K562 (cell line): ENCODE measurements around the gene KASH5. TPM values are rescaled to one million over a fixed set of nuclear protein-coding genes. Genes with fewer than 3 reads are reported as not detected.
A peak's percentile ranks its signal among the peaks of the same experiment; 100 is the strongest.

ENCODE experiments used
- ELF1 ChIP-seq: fragments of 200-800 bp; sonication (Bioruptor generic); IDR thresholded peaks from 2 replicates; pipeline ENCODE4 v1.6.1; 2016; ENCODE audit warnings: missing genetic modification characterization, missing compliant biosample characterization
- HDGF ChIP-seq: fragments of 450-650 bp; IDR thresholded peaks from 2 replicates; pipeline ENCODE4 v1.6.1; 2016
- LEF1 ChIP-seq: fragments of 450-650 bp; IDR thresholded peaks from 2 replicates; pipeline ENCODE4 v1.6.1; 2016; ENCODE audit warnings: mild to moderate bottlenecking
- MCM2 ChIP-seq: fragments of 450-650 bp; IDR thresholded peaks from 2 replicates; pipeline ENCODE4 v1.6.1; 2017; ENCODE audit warnings: low read depth, mild to moderate bottlenecking
- MIER1 ChIP-seq: fragments of 450-650 bp; IDR thresholded peaks from 2 replicates; pipeline ENCODE4 v1.6.1; 2016; ENCODE audit warnings: antibody characterized with exemption, mild to moderate bottlenecking, low read depth
- NRF1 ChIP-seq, 2 experiments: fragments of 450-650 bp; IDR thresholded peaks in 1 of 2; conservative IDR thresholded peaks in 1 of 2; 2 replicates each; pipeline ENCODE4 v1.6.1; 2014; ENCODE audit warnings: mild to moderate bottlenecking in 2 of 2
- PCBP2 ChIP-seq: fragments of 200-400 bp; formaldehyde crosslinking; IDR thresholded peaks from 2 replicates; pipeline ENCODE4 v1.6.1; 2018; ENCODE audit warnings: low read length, low read depth, mild to moderate bottlenecking, moderate library complexity; ENCODE audit not compliant: poor library complexity, severe bottlenecking
- PTBP1 ChIP-seq: fragments of 200-400 bp; formaldehyde crosslinking; IDR thresholded peaks from 2 replicates; pipeline ENCODE4 v1.6.1; 2017; ENCODE audit warnings: low read depth, low read length
- RBFOX2 ChIP-seq: fragments of 200-400 bp; formaldehyde crosslinking; IDR thresholded peaks from 2 replicates; pipeline ENCODE4 v1.6.1; 2017; ENCODE audit warnings: low read depth, mild to moderate bottlenecking, low read length, moderate library complexity
- SNIP1 ChIP-seq: fragments of 450-650 bp; IDR thresholded peaks from 2 replicates; pipeline ENCODE4 v1.7.1; 2017; ENCODE audit warnings: low read depth, mild to moderate bottlenecking
- SOX6 ChIP-seq: fragments of 450-650 bp; IDR thresholded peaks from 2 replicates; pipeline ENCODE4 v1.6.1; 2014; ENCODE audit warnings: mild to moderate bottlenecking
- SRSF7 ChIP-seq: fragments of 200-400 bp; formaldehyde crosslinking; optimal IDR thresholded peaks from 2 replicates; pipeline ENCODE3; 2017; ENCODE audit warnings: mild to moderate bottlenecking, low read depth, low read length
- ZNF12 ChIP-seq: sonication (generic); formaldehyde crosslinking; IDR thresholded peaks from 2 replicates; pipeline ENCODE4 v1.4.0; 2020; ENCODE audit warnings: mild to moderate bottlenecking, missing genetic modification reagents
- ZNF75A ChIP-seq: fragments of 450-650 bp; formaldehyde crosslinking; IDR thresholded peaks from 2 replicates; pipeline ENCODE4 v1.4.0; 2020; ENCODE audit warnings: mild to moderate bottlenecking
- polyA plus RNA-seq, 8 experiments: library from polyadenylated mRNA; depleted of rRNA in 4 of 8; stranded (reverse) in 5 of 8; unstranded in 3 of 8; fragments of >200 nt; fragmentation: Nextera tagmentation in 2 of 8; fragmentation: Illumina TruSeq in 1 of 8; extraction: Ambion mirVana in 2 of 8; extraction: Trizol in 1 of 8; gene quantifications; 2 replicates each; pipeline versions ENCODE4 v1.2.1 to v1.2.3, GENCODE V29; 2011 to 2014; ENCODE audit warnings: inconsistent platforms in 1 of 8, missing spikeins in 1 of 8
- total RNA-seq, 7 experiments: library from RNA; depleted of rRNA in 6 of 7; stranded (reverse); fragments of >200 nt in 6 of 7; fragmentation: Illumina TruSeq in 2 of 7; extraction: Trizol in 2 of 7; gene quantifications; 2 replicates each; pipeline versions ENCODE4 v1.2.1 to v1.2.3, GENCODE V29; 2011 to 2021; ENCODE audit warnings: low replicate concordance in 1 of 7
- TF ChIP-seq, protein P1 (sequence below): fragments of 200-400 bp; formaldehyde crosslinking; IDR thresholded peaks from 2 replicates; pipeline ENCODE4 v1.6.1; 2017; ENCODE audit warnings: mild to moderate bottlenecking, low read depth, low read length, moderate library complexity
- TF ChIP-seq, protein P2 (sequence below): fragments of 200-800 bp; sonication (Bioruptor generic); IDR thresholded peaks from 2 replicates; pipeline ENCODE4 v1.6.1; 2017; ENCODE audit warnings: missing genetic modification characterization, missing compliant biosample characterization
- TF ChIP-seq, protein P3 (sequence below): sonication (generic); formaldehyde crosslinking; IDR thresholded peaks from 2 replicates; pipeline ENCODE4 v1.8.0; 2022; ENCODE audit warnings: mild to moderate bottlenecking, missing genetic modification reagents, borderline replicate concordance
- TF ChIP-seq, protein P4 (sequence below): fragments of 250-450 bp; sonication (Bioruptor Pico); IDR thresholded peaks from 2 replicates; pipeline ENCODE4 v1.5.0; 2022; ENCODE audit warnings: mild to moderate bottlenecking
- TF ChIP-seq, protein P5 (sequence below): fragments of 450-650 bp; formaldehyde crosslinking; IDR thresholded peaks from 2 replicates; pipeline ENCODE4 v1.4.0; 2020; ENCODE audit warnings: mild to moderate bottlenecking, moderate library complexity

KASH5 gene
- total and polyA plus RNA-seq, 9 of the 15 experiments (the other 6 are each of a cell fraction or from before 2014, with no cell fraction given), result 0.07 to 0.84 (median 0.34) TPM; not detected in 1

DNA sequence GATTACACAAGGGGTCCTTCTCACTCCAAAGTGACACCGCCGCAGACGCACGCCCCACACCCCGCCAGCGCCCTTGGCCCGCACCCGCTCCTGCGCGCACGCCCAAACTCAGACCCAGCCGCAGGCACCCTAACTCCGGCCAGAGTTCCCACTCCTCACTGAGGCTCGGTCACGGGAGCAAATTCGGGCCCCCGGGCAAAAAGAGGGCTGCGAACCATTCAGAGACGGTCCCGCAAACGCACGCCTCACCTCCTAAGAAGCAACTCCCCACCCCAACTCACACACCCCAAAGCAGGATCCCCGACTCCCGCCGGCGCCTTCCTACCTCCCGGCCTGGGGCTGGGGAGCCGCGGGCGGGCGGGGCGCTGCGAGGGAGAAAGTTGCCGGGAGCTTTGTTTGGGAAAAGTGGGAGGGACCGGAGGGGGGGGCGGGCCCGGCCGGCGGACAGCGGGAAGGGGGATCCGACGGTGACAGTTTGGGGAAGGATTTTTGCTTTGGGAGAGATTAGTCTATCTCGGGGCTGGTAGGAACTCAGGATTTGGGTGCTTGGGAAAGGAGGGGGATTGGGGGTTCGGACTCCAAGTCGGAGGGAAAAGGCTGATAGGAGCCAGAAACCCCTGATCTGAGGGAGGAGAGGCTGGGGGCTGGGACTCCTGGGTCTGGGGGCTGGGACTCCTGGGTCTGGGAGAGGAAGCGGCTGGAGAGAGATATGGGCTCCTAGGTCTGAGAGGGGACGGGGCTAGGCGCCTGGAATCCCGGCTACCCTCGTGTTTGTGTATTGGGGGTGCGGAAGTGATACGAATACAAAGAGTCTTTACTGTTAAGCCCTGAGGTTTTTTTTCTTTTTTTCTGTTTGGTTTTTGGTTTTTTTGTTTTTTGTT, 25.8 kb upstream of the KASH5 start, which contains the start of gene TEAD2 (continued):
- TF ChIP-seq, protein P1, sequence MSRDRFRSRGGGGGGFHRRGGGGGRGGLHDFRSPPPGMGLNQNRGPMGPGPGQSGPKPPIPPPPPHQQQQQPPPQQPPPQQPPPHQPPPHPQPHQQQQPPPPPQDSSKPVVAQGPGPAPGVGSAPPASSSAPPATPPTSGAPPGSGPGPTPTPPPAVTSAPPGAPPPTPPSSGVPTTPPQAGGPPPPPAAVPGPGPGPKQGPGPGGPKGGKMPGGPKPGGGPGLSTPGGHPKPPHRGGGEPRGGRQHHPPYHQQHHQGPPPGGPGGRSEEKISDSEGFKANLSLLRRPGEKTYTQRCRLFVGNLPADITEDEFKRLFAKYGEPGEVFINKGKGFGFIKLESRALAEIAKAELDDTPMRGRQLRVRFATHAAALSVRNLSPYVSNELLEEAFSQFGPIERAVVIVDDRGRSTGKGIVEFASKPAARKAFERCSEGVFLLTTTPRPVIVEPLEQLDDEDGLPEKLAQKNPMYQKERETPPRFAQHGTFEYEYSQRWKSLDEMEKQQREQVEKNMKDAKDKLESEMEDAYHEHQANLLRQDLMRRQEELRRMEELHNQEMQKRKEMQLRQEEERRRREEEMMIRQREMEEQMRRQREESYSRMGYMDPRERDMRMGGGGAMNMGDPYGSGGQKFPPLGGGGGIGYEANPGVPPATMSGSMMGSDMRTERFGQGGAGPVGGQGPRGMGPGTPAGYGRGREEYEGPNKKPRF, result no peak
- no peak for TF ChIP-seq HDGF
- no peak for TF ChIP-seq ZNF12 (CRISPR knock-in tag)
- no peak for TF ChIP-seq ZNF75A
- TF ChIP-seq LEF1, result no peak
- no peak for TF ChIP-seq SNIP1
- TF ChIP-seq SOX6, result no peak
- TF ChIP-seq PTBP1, result no peak
- TF ChIP-seq, protein P2, sequence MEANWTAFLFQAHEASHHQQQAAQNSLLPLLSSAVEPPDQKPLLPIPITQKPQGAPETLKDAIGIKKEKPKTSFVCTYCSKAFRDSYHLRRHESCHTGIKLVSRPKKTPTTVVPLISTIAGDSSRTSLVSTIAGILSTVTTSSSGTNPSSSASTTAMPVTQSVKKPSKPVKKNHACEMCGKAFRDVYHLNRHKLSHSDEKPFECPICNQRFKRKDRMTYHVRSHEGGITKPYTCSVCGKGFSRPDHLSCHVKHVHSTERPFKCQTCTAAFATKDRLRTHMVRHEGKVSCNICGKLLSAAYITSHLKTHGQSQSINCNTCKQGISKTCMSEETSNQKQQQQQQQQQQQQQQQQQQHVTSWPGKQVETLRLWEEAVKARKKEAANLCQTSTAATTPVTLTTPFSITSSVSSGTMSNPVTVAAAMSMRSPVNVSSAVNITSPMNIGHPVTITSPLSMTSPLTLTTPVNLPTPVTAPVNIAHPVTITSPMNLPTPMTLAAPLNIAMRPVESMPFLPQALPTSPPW (CRISPR knock-in tag), result peak; percentile 81
- TF ChIP-seq NRF1 (conservative IDR thresholded peaks at IDR 0.05 in 1 of 2, IDR thresholded peaks at IDR 0.05 in 1 of 2), result peak; percentile 66 to 71
- TF ChIP-seq, protein P3, sequence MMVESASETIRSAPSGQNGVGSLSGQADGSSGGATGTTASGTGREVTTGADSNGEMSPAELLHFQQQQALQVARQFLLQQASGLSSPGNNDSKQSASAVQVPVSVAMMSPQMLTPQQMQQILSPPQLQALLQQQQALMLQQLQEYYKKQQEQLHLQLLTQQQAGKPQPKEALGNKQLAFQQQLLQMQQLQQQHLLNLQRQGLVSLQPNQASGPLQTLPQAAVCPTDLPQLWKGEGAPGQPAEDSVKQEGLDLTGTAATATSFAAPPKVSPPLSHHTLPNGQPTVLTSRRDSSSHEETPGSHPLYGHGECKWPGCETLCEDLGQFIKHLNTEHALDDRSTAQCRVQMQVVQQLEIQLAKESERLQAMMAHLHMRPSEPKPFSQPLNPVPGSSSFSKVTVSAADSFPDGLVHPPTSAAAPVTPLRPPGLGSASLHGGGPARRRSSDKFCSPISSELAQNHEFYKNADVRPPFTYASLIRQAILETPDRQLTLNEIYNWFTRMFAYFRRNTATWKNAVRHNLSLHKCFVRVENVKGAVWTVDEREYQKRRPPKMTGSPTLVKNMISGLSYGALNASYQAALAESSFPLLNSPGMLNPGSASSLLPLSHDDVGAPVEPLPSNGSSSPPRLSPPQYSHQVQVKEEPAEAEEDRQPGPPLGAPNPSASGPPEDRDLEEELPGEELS (CRISPR knock-in tag), result 0 out of 2 replicates have a peak, but pooled peaks have one; percentile 25
- no peak for TF ChIP-seq SRSF7
- TF ChIP-seq PCBP2, result no peak
- TF ChIP-seq, protein P4, sequence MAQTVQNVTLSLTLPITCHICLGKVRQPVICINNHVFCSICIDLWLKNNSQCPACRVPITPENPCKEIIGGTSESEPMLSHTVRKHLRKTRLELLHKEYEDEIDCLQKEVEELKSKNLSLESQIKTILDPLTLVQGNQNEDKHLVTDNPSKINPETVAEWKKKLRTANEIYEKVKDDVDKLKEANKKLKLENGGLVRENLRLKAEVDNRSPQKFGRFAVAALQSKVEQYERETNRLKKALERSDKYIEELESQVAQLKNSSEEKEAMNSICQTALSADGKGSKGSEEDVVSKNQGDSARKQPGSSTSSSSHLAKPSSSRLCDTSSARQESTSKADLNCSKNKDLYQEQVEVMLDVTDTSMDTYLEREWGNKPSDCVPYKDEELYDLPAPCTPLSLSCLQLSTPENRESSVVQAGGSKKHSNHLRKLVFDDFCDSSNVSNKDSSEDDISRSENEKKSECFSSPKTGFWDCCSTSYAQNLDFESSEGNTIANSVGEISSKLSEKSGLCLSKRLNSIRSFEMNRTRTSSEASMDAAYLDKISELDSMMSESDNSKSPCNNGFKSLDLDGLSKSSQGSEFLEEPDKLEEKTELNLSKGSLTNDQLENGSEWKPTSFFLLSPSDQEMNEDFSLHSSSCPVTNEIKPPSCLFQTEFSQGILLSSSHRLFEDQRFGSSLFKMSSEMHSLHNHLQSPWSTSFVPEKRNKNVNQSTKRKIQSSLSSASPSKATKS (CRISPR knock-in tag), result no peak
- TF ChIP-seq RBFOX2, result peak; percentile 78
- no peak for TF ChIP-seq MIER1
- TF ChIP-seq ELF1 (tag), result no peak
- TF ChIP-seq, protein P5, sequence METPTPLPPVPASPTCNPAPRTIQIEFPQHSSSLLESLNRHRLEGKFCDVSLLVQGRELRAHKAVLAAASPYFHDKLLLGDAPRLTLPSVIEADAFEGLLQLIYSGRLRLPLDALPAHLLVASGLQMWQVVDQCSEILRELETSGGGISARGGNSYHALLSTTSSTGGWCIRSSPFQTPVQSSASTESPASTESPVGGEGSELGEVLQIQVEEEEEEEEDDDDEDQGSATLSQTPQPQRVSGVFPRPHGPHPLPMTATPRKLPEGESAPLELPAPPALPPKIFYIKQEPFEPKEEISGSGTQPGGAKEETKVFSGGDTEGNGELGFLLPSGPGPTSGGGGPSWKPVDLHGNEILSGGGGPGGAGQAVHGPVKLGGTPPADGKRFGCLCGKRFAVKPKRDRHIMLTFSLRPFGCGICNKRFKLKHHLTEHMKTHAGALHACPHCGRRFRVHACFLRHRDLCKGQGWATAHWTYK (CRISPR knock-in tag), result no peak
- no peak for TF ChIP-seq MCM2
